Lower leg skin (tissue), 4 donors: Measurements from ENCODE around the gene NR1D2. TPM values are rescaled to one million over a fixed set of nuclear protein-coding genes. Genes with fewer than 3 reads are reported as not detected.

ENCODE experiments used
- DNase-seq, 2 donors: peaks; one replicate each; pipeline ENCODE4 v3.0.0-alpha.2; 2019; ENCODE audit warnings: low spot score in 2 of 2
- H3K4me3 ChIP-seq: fragments of 200-600 bp; sonication (generic); 2 replicates; pipeline ENCODE4 v1.5.1; 2017; ENCODE audit warnings: mild to moderate bottlenecking, low read depth; ENCODE audit not compliant: poor library complexity, severe bottlenecking
- POLR2A ChIP-seq, 2 donors: fragments of 450-650 bp; IDR thresholded peaks; one replicate each; pipeline ENCODE4 v1.6.1; 2016 to 2017; ENCODE audit warnings: antibody characterized with exemption in 2 of 2, mild to moderate bottlenecking in 1 of 2, moderate library complexity in 1 of 2
- WGBS, 2 donors: methylation state at CpG; one replicate each; pipeline ENCODE4 v1.1.5; 2018; 5-methylcytosine and 5-hydroxymethylcytosine counted together
- intact Hi-C: fragments of 100-400 bp; cut with DNase I; formaldehyde crosslinking; loops from one replicate; pipeline ENCODE4 v1.15.0; 2023; ENCODE audit warnings: low total_unique reads
- total RNA-seq, 4 donors: library from RNA; depleted of rRNA; stranded (reverse); fragments of >200 nt; gene quantifications; one replicate each; pipeline ENCODE4 v1.1.0, GENCODE V29; 2016
- TF ChIP-seq, protein P1 (sequence below), 3 donors: fragments of 450-650 bp; IDR thresholded peaks; one replicate each; pipeline ENCODE4 v1.5.1; 2016; ENCODE audit warnings: antibody characterized with exemption in 3 of 3, mild to moderate bottlenecking in 3 of 3, moderate library complexity in 2 of 3

NR1D2 gene
- total RNA-seq, 4 donors from 2014 or later = 35.4 to 52.1 (median 42.1) TPM

DNA sequence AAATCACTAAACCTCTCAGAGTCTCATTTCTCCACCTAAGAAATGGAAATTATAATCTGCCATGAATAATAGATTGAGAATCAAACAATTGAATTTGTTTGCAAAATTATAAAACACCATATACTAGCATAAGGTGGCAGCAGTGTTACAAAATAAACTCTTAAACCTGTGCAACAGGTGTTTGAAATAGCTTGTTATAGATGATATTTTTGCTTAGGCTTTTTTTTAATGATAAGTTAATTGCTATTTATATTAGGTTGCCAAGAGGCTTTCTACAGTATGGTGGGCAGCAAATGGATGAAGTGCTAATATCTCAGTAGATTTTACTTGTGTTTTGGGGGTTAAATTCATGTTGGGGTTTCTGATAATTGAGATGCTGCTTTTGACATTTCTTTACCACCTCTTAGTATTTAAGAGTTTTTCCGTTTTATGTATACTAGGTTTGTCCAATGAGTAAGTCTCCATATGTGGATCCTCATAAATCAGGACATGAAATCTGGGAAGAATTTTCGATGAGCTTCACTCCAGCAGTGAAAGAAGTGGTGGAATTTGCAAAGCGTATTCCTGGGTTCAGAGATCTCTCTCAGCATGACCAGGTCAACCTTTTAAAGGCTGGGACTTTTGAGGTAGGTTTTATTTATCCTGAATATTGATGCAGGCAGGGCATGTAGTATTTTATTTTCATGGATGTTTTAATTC is 19.6 kb downstream of the NR1D2 start:
- no peak for DNase-seq
- TF ChIP-seq POLR2A (IDR thresholded peaks at IDR 0.05) = no peak
- TF ChIP-seq, protein P1, sequence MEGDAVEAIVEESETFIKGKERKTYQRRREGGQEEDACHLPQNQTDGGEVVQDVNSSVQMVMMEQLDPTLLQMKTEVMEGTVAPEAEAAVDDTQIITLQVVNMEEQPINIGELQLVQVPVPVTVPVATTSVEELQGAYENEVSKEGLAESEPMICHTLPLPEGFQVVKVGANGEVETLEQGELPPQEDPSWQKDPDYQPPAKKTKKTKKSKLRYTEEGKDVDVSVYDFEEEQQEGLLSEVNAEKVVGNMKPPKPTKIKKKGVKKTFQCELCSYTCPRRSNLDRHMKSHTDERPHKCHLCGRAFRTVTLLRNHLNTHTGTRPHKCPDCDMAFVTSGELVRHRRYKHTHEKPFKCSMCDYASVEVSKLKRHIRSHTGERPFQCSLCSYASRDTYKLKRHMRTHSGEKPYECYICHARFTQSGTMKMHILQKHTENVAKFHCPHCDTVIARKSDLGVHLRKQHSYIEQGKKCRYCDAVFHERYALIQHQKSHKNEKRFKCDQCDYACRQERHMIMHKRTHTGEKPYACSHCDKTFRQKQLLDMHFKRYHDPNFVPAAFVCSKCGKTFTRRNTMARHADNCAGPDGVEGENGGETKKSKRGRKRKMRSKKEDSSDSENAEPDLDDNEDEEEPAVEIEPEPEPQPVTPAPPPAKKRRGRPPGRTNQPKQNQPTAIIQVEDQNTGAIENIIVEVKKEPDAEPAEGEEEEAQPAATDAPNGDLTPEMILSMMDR (IDR thresholded peaks at IDR 0.05) = no peak
- WGBS, 2 donors = 75 to 84% methylated on average over 3 of the region's 3 CpGs
- H3K4me3 ChIP-seq = no peak overlapping the region
- intact Hi-C loops = no loop called here

DNA sequence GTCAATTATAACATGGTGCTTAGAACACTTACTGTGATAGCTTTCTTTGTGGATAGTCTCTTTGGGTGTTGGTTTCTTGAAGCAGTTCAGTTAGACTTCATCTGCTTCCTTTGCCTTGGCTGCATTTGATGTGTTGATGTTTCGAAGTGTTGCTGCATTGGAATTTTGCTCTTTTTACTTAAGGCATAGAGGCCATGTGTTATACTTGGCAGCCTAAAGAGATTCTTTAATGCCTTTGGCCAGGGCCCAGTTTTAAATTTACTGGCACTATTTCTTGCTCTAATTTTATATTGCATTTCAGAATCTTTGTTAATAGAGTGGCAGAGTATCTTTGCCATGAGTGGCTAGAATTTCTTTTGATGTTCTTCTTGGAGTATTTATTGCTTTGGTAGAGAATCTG is 21.2 kb downstream of the NR1D2 start:
- 60 to 63% methylated on average over 1 of the region's 1 CpG for WGBS, 2 donors
- no peak for DNase-seq
- intact Hi-C loops = no loop called here
- no peak overlapping the region for H3K4me3 ChIP-seq
- TF ChIP-seq POLR2A (IDR thresholded peaks at IDR 0.05) = no peak
- TF ChIP-seq, protein P1 (IDR thresholded peaks at IDR 0.05) = no peak

DNA sequence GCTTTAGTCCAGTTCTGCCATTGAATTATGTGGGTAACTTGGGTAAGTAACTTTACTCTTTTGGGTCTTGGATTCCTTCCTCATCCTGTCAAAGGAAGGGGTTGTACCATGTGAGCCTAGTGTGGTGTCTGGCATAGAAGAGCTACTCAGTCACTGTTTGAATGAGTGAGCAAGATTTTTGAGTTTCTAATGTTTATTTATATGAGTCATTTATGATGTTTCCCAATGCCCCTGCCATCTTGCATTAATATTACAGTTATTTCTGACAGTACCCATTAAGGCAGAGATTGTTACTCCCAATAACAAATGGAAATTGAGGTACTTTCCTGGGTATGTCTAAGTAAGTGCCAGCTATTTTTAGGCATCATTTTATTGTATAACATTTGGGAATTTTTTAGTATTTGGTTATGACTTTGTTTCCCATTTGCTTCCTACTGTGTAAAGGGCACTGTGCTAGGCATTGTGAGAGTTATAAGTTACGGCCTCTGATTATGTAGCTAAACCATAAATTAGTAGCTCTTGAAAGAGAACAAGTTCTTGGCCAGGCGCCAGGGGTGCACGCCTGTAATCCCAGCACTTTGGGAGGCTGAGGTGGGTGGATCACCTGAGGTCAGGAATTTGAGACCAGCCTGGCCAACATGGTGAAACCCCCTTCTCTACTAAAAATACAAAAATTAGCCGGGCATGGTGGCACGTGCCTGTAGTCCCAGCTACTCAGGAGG is 23.5 kb downstream of the NR1D2 start:
- 69 to 74% methylated on average over 5 of the region's 5 CpGs for WGBS, 2 donors
- no peak overlapping the region for H3K4me3 ChIP-seq
- intact Hi-C loops = no loop called here
- DNase-seq = no peak
- TF ChIP-seq, protein P1 (IDR thresholded peaks at IDR 0.05) = no peak
- TF ChIP-seq POLR2A (IDR thresholded peaks at IDR 0.05) = no peak

DNA sequence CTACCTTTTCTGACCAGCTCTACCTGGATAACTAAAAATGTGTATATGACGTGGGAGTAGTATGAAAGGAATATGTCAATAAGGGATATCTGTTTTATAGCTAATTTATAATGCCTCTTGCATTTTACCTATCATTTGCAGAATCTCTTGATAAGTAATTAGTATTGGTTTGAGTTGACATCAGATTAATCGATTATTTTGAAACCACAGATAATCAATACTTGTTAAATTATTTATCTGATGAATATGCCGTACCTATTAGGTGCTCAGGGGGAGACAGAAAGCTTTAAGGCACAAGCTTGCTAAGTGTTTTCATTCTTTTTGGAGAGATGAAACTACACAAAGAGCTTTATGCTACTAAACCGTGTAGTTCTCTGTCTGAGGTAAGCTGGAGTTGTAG is 24.3 kb downstream of the NR1D2 start:
- 88 to 94% methylated on average over 4 of the region's 4 CpGs for WGBS, 2 donors
- DNase-seq = no peak
- H3K4me3 ChIP-seq = no peak overlapping the region
- TF ChIP-seq POLR2A (IDR thresholded peaks at IDR 0.05) = no peak
- TF ChIP-seq, protein P1 (IDR thresholded peaks at IDR 0.05) = no peak
- intact Hi-C loops = no loop called here

DNA sequence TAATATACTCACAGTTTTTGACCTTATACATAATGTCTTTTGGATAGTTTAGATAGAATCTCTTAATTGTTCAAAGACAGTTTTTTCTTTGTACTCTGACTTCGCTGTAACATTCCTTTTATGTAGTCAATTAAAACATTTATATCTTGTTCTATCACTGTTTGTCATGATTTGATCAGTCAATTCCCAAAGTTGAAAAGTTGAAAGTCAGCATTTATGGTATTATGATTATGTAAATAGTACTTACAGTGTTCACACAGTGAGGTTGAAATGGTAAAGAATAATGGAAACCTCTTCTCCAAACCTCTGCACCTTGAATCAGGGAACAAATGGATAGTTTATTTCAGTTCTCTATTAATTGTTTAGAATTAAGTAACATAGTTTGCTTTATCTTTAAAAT is 26.6 kb downstream of the NR1D2 start:
- no peak for DNase-seq
- intact Hi-C loops = no loop called here
- no peak overlapping the region for H3K4me3 ChIP-seq
- WGBS, 2 donors = 92 to 96% methylated on average over 1 of the region's 1 CpG
- TF ChIP-seq, protein P1 (IDR thresholded peaks at IDR 0.05) = no peak
- TF ChIP-seq POLR2A (IDR thresholded peaks at IDR 0.05) = no peak
